IPS-15b (cell line): ENCODE results near the gene HAX1.
"Not testable (repeated sequence)": the region's sequence is repeated elsewhere in the genome, so short reads cannot be mapped to it uniquely, and the experiment has no call there.

Experiments used
- H3K27me3 ChIP-seq: one replicate; pipeline ENCODE4 v1.6.1; 2013; ENCODE audit warnings: low read length; ENCODE audit not compliant: control insufficient read depth, insufficient read depth
- H3K36me3 ChIP-seq: one replicate; pipeline ENCODE4 v1.6.1; 2013; ENCODE audit warnings: low read length; ENCODE audit not compliant: control insufficient read depth, insufficient read depth
- H3K4me1 ChIP-seq: one replicate; pipeline ENCODE4 v1.6.1; 2013; ENCODE audit warnings: mild to moderate bottlenecking, low read length; ENCODE audit not compliant: control insufficient read depth, insufficient read depth
- H3K4me3 ChIP-seq: one replicate; pipeline ENCODE4 v1.5.1; 2013; ENCODE audit warnings: low read depth, low read length
- H3K9ac ChIP-seq: one replicate; pipeline ENCODE4 v1.6.1; 2013; ENCODE audit warnings: low read depth, mild to moderate bottlenecking, low read length
- H3K9me3 ChIP-seq: one replicate; pipeline ENCODE4 v1.6.1; 2013; ENCODE audit warnings: mild to moderate bottlenecking, low read length; ENCODE audit not compliant: control insufficient read depth, insufficient read depth

The HAX1 gene

DNA sequence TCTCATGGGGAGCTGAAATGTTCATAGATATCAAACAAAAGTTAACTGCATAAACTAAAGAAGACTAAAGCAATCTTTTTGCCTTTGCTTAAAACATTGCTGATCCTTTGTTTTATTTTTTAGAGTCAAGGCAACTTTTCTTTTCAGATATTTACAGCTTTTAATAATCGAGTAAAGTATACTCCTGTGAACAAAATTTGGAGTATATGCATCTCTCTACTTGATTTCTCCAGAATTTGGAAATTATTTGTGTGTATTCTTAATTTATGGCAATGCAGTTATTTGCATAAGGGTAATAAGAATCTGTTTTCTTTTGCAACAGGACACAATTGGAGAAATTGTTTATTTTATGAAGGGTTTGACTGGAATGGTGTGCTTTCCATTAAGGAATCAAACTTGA is 44.3 kb downstream of the HAX1 start:
- Histone ChIP-seq H3K9me3 (no peaks in the 10 kb centered on the region), H3K9ac (no peak overlapping the region), H3K4me3 (no peak overlapping the region), H3K36me3 (no peaks in the 10 kb centered on the region), H3K4me1 (no peaks in the 10 kb centered on the region), H3K27me3 (no peaks in the 10 kb centered on the region)

DNA sequence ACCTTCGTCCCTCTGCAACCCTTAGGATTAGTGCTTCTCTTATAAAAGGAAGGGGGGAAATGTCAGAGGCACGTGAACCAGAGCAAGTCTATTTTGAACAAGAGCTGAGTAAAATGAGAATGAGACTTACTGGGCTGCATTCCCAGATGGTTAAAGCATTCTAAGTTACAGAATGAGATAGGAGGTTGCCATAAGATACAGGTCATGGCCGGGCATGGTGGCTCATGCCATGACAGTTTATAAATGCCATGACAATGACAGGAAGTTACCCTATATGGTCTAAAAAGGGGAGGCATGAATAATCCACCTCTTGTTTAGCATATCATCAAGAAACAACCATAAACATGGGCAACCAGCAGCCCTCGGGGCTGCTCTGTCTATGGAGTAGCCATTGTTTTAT is 46.0 kb downstream of the HAX1 start:
- no peaks in the 10 kb centered on the region for H3K36me3 ChIP-seq

DNA sequence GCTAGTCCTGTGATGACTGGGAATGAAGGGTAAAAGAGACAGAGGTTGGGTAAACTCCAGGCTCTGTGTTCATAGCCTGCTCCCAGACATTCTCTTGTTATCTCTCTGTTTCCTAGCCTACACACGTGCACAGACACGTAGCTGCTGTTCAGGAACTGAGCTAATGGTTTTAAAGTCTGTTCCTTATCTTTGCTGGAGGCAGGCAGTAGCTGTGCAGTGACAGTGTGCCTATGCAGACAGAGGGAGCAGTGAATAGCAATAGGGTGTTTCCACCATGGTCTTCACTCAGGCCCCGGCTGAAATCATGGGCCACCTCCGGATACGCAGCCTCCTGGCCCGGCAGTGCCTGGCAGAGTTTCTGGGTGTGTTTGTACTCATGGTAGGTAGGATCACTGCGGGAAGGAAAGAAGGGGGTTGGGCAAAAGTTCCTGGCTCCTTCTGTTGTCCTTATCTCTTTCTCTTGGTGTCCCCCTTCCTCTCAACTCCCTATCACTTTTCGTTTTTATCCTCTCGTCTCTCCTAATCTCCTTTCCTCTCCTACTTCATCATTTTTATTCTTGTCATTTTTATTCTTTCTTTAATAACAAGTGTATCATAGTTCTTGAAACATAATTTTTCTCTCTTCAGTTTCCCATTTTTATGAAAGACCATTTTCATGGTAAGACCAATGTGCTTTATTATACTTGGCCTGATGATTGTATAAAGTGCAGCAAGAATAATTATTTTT is 48.6 kb downstream of the HAX1 start, which contains the start of gene AQP10:
Gene AQP10, plus strand, starts transcription at position 212 of the 727 bp plus-strand sequence. Its CDS starts 63 bp downstream, at position 275.
- Histone ChIP-seq H3K36me3 (no peaks in the 10 kb centered on the region), H3K9me3 (no peaks in the 10 kb centered on the region), H3K4me1 (peaks cover 3% of the 10 kb centered on the region), H3K27me3 (no peaks in the 10 kb centered on the region), H3K9ac (peak within 1 kb of the TSS; percentile 54), H3K4me3 (no peak within 1 kb of the TSS)

More for the DNA sequence above, 46.0 kb downstream of the HAX1 start:
- Histone ChIP-seq H3K4me3 (no peak overlapping the region), H3K9ac (no peak overlapping the region), H3K27me3 (no peaks in the 10 kb centered on the region), H3K4me1 (no peaks in the 10 kb centered on the region), H3K9me3 (no peaks in the 10 kb centered on the region)

DNA sequence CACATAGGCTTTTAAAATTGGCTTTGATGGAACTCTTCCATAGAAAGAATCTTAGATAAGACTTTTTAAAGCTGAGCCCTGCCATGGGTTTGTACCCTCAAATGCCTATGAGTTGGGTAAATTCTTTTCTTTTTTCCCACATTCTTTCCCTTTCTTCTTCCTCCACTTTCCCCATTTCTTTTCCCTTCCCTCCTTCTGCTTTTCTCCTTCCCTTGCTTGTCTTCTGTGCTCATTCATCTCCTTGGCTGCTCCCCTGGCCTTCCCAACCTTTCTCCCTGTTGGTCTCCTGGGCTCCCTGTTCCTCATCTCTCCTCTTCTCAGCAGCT is 49.1 kb downstream of the HAX1 start:
- not testable (repeated sequence) for H3K9ac ChIP-seq, H3K36me3 ChIP-seq, H3K4me3 ChIP-seq, H3K27me3 ChIP-seq, H3K9me3 ChIP-seq, H3K4me1 ChIP-seq

DNA sequence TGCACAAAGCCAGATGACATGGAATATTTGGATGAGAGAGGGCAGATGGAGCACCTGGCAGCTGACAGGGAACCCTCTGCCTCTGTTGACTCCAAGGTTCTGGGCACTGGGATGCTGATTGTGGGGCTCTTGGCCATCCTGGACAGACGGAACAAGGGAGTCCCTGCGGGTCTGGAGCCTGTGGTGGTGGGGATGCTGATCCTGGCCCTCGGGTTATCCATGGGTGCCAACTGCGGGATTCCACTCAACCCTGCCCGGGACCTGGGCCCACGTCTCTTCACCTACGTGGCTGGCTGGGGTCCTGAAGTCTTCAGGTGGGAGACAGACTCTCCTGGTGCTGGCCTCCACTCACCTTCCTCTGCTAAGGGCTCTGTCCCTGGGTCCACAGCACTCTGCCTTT is 51.1 kb downstream of the HAX1 start:
- H3K9ac ChIP-seq, result no peak overlapping the region
- H3K27me3 ChIP-seq, result no peaks in the 10 kb centered on the region
- H3K4me1 ChIP-seq, result peaks cover 21% of the 10 kb centered on the region
- no peaks in the 10 kb centered on the region for H3K9me3 ChIP-seq
- no peaks in the 10 kb centered on the region for H3K36me3 ChIP-seq
- no peak overlapping the region for H3K4me3 ChIP-seq

DNA sequence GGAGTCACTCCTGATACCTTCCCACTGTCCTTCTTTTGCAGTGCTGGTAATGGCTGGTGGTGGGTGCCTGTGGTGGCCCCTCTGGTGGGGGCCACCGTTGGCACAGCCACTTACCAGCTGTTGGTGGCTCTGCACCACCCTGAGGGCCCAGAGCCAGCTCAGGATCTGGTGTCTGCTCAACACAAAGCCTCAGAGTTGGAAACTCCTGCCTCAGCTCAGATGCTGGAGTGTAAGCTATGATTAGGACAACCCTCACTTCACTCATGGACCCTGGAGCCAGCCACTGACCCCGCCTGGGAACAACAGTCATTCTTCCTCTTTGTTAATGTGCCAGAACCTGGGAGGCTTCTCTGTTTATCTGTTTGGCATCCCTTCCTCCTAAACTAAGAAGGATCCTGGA is 51.8 kb downstream of the HAX1 start:
- H3K9me3 ChIP-seq, result no peaks in the 10 kb centered on the region
- H3K36me3 ChIP-seq, result no peaks in the 10 kb centered on the region
- no peaks in the 10 kb centered on the region for H3K27me3 ChIP-seq
- H3K4me1 ChIP-seq, result peaks cover 21% of the 10 kb centered on the region
- no peak overlapping the region for H3K9ac ChIP-seq
- peak overlapping the region; percentile 93 for H3K4me3 ChIP-seq

DNA sequence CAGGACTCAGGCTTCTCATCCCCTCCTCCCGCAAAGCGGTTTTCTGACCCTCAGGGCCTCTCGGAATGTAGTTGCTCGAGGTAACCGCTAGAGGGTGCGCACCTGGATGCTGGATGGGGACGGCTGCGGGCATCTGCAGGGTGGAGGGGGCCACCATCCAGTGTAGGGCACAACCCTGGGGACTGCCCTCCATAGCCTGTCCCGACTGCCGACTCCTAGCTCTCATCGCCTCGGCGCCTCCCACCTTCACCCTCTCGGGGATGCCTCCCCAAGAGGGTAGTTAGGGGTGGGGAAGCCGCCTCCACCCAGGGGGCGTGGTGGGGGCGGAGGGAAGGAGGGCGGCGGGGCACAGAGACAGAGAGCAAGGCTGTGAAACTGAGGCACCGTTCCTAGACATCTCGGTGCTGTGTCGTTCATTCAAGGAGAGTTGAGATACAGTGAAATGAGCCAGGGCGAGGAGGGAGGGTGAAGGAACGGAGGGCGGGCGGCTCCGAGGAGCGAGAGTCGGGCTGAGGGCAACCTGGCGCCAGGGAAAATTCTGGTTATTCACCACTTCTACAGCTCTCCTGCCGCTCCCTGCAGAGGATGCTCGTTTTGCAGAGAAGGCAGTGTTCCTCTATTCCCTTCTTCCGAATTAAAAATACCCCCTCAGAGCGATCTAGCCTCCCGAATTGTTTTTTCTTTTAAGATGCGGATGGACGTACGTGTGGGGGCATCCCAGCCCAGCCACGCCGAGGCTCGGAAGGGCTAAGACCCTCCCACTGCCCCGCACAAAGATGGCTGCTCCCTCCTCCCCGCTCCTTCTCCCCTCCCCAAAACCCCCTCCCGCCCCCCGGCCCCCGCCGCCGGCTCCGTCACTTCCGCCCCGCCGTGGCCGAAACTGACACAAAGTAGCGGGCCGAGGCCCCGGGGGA is 52.5 kb downstream of the HAX1 start, which contains the start of gene ATP8B2:
Gene ATP8B2, plus strand, starts transcription at position 857 of the 914 bp plus-strand sequence. CDS start 2,617 bp downstream, outside the sequence.
- Histone ChIP-seq H3K9ac (peak within 1 kb of the TSS; percentile 76), H3K4me3 (peak within 1 kb of the TSS; percentile 98), H3K9me3 (no peaks in the 10 kb centered on the region), H3K36me3 (peaks cover under 1% of the 10 kb centered on the region), H3K27me3 (no peaks in the 10 kb centered on the region), H3K4me1 (peaks cover 28% of the 10 kb centered on the region)
